ENCODE results near the gene ANKRD31.

GRCh38 chr5:75275147-75275546, 38.5 kb upstream of the ANKRD31 start:
- no peak for TF ChIP-seq CTCF (IDR thresholded peaks at IDR 0.05)
- TF ChIP-seq POLR2A (IDR thresholded peaks at IDR 0.05), result no peak
